Ishikawa (cell line): ENCODE data around the gene HECTD2.

Experiments
- CEBPB ChIP-seq: IDR thresholded peaks from 2 replicates; pipeline ENCODE4 v1.6.1; 2012
- CREB1 ChIP-seq: IDR thresholded peaks from 2 replicates; pipeline ENCODE4 v1.6.1; 2012; ENCODE audit warnings: low read depth
- EGR1 ChIP-seq: IDR thresholded peaks from 2 replicates; pipeline ENCODE4 v1.6.1; 2012
- EP300 ChIP-seq: IDR thresholded peaks from 2 replicates; pipeline ENCODE4 v1.6.1; 2012; ENCODE audit warnings: borderline replicate concordance
- FOXM1 ChIP-seq: IDR thresholded peaks from 2 replicates; pipeline ENCODE4 v1.6.1; 2012; ENCODE audit warnings: low read depth, borderline replicate concordance
- NFIC ChIP-seq: IDR thresholded peaks from 2 replicates; pipeline ENCODE4 v1.6.1; 2012
- RAD21 ChIP-seq: IDR thresholded peaks from 2 replicates; pipeline ENCODE4 v1.6.1; 2012; ENCODE audit warnings: low read depth
- TAF1 ChIP-seq: IDR thresholded peaks from 2 replicates; pipeline ENCODE4 v1.6.1; 2012; ENCODE audit warnings: low read depth, mild to moderate bottlenecking
- TCF12 ChIP-seq: IDR thresholded peaks from 2 replicates; pipeline ENCODE4 v1.6.1; 2012; ENCODE audit warnings: low read depth
- TEAD4 ChIP-seq: IDR thresholded peaks from 2 replicates; pipeline ENCODE4 v1.6.1; 2012
- YY1 ChIP-seq: IDR thresholded peaks from 2 replicates; pipeline ENCODE4 v1.6.1; 2012; ENCODE audit warnings: low read depth
- ZBTB7A ChIP-seq: IDR thresholded peaks from 2 replicates; pipeline ENCODE4 v1.6.1; 2012; ENCODE audit warnings: low read depth
- TF ChIP-seq, protein P1 (sequence below): IDR thresholded peaks from 2 replicates; pipeline ENCODE4 v1.6.1; 2012
- TF ChIP-seq, protein P2 (sequence below): IDR thresholded peaks from 2 replicates; pipeline ENCODE4 v1.6.1; 2012; ENCODE audit warnings: low read depth, mild to moderate bottlenecking
- TF ChIP-seq, protein P3 (sequence below): IDR thresholded peaks from 2 replicates; pipeline ENCODE4 v1.6.1; 2012

Gene HECTD2

DNA sequence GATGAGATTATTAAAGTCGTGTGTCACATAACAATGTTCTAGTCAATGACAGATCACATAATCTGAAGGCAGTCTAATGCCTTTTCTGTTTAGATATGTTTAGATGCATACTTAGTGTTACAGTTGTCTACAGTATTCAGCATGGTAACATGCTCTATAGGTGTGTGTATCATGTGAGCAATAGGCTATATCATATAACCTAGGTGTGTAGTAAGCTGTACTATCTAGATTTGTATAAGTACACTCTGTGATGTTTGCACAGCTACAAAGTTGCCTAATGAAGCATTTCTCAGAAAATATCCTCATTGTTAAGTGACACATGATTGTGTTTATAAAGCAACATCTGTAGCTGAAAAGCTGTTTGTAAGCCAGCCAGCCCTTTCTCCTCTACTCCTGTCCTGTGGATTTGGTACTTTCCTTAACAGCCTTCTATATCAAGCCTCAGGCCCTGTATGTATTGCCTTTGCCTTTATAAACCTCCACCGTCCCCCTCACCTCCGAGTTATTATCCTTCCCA lies 6.3 kb downstream of the HECTD2 start:
- TF ChIP-seq CEBPB: no peak
- no peak for TF ChIP-seq FOXM1
- TF ChIP-seq RAD21: no peak
- TF ChIP-seq, protein P1, sequence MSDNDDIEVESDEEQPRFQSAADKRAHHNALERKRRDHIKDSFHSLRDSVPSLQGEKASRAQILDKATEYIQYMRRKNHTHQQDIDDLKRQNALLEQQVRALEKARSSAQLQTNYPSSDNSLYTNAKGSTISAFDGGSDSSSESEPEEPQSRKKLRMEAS: no peak
- TF ChIP-seq, protein P2, sequence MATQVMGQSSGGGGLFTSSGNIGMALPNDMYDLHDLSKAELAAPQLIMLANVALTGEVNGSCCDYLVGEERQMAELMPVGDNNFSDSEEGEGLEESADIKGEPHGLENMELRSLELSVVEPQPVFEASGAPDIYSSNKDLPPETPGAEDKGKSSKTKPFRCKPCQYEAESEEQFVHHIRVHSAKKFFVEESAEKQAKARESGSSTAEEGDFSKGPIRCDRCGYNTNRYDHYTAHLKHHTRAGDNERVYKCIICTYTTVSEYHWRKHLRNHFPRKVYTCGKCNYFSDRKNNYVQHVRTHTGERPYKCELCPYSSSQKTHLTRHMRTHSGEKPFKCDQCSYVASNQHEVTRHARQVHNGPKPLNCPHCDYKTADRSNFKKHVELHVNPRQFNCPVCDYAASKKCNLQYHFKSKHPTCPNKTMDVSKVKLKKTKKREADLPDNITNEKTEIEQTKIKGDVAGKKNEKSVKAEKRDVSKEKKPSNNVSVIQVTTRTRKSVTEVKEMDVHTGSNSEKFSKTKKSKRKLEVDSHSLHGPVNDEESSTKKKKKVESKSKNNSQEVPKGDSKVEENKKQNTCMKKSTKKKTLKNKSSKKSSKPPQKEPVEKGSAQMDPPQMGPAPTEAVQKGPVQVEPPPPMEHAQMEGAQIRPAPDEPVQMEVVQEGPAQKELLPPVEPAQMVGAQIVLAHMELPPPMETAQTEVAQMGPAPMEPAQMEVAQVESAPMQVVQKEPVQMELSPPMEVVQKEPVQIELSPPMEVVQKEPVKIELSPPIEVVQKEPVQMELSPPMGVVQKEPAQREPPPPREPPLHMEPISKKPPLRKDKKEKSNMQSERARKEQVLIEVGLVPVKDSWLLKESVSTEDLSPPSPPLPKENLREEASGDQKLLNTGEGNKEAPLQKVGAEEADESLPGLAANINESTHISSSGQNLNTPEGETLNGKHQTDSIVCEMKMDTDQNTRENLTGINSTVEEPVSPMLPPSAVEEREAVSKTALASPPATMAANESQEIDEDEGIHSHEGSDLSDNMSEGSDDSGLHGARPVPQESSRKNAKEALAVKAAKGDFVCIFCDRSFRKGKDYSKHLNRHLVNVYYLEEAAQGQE: no peak
- TF ChIP-seq YY1: no peak
- TF ChIP-seq TEAD4: no peak
- TF ChIP-seq ZBTB7A: no peak
- no peak for TF ChIP-seq EP300
- TF ChIP-seq TAF1: no peak
- no peak for TF ChIP-seq TCF12
- no peak for TF ChIP-seq CREB1
- TF ChIP-seq EGR1: no peak
- TF ChIP-seq NFIC: no peak

DNA sequence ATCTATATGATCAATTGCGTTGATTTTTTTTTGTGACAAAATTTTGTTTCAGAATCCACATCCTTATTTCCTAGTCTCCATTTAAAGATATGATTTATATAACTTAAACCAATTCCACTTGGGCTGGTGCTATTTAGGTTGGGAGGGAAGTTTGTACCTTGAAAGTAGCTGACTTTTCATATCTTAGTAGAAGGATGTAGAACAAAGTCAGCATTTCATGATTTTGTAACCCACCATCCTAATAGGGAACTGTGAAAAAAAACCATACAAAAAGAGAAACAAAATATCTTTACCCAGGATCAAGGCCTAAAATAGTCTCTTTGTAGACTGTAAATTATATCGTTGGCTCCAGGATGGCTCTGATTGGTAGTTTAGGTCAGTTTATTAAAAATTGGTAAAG lies 8.3 kb downstream of the HECTD2 start:
- TF ChIP-seq TEAD4 (no peak), ZBTB7A (no peak), EGR1 (no peak), TAF1 (no peak), CREB1 (no peak), CEBPB (no peak), TCF12 (no peak), EP300 (no peak), NFIC (no peak), FOXM1 (no peak), RAD21 (no peak)
- TF ChIP-seq, protein P1: no peak
- TF ChIP-seq, protein P3, sequence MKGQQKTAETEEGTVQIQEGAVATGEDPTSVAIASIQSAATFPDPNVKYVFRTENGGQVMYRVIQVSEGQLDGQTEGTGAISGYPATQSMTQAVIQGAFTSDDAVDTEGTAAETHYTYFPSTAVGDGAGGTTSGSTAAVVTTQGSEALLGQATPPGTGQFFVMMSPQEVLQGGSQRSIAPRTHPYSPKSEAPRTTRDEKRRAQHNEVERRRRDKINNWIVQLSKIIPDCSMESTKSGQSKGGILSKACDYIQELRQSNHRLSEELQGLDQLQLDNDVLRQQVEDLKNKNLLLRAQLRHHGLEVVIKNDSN: no peak

DNA sequence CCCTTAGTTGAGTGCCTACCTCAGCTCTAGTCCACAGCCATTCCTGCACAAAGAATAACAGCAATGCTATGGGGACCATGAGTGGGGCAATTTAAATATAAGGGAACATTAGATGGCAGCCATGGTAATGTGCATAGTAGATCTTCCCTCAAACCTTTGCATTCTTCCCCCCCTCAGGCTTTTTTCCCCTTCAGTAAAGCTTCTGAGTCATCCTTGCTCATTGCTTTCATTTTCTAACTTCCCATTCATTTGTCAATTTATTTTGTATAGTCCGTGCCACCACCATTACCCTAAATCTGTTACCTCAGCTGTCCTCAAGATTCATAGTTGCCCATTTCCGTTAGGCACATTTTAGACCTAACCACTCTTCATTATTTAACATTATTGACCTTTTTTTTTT lies 10.7 kb downstream of the HECTD2 start:
- TF ChIP-seq FOXM1 (no peak), CREB1 (no peak), EGR1 (no peak), RAD21 (no peak), CEBPB (no peak)

DNA sequence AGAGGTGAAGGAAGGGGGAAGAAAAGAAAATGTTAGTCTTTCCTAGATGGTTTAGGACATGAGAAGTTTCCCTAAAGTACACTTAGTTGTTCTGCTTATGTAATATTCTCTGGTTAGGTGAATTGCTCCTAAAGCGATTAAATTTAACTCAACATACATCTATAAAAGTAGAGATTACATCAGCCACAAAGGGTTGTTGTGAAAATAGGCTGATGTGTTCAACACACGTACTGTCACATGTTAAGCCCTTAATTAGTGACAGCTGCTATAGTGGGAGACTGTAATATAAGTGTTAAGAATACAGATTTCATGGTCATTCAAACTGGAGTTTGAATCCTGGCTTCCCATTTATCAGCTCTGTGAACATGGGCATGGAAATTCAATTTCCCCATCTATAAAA lies 12.8 kb downstream of the HECTD2 start:
- TF ChIP-seq TAF1 (no peak), FOXM1 (no peak), YY1 (no peak), TEAD4 (no peak), NFIC (no peak), TCF12 (no peak), CEBPB (no peak)
- TF ChIP-seq, protein P2: no peak

DNA sequence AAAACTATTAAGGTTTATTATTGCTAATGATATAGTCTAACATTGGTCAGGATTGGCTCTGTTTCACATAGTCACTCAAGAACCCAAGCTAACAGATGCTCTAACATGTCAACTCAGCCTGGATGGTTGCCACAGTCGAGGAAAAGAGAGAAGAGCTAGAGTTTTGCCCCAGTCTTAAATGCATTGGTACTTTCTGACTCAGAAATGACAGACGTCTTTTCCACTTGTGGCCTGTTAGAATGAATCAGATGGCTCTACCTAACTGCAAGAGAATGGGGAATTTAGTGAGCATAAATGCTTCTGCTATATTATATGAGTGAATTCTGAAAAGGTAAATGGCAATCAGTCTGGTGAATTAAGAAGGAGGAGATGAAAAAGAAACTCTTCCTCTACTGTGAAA lies 13.9 kb downstream of the HECTD2 start:
- TF ChIP-seq, protein P2: no peak
- TF ChIP-seq EP300 (no peak), YY1 (no peak), ZBTB7A (no peak), EGR1 (no peak), RAD21 (no peak), CREB1 (no peak)
- TF ChIP-seq, protein P3: no peak
